Measurements from ENCODE around the gene RC3H2. TPM values are rescaled to one million over a fixed set of nuclear protein-coding genes. Genes with fewer than 3 reads are reported as not detected.

RC3H2 gene
- total and polyA plus RNA-seq, 2 of the 8 experiments (the other 6 are each of a cell fraction or from before 2014, with no cell fraction given) = 11.2 to 38.4 TPM

DNA sequence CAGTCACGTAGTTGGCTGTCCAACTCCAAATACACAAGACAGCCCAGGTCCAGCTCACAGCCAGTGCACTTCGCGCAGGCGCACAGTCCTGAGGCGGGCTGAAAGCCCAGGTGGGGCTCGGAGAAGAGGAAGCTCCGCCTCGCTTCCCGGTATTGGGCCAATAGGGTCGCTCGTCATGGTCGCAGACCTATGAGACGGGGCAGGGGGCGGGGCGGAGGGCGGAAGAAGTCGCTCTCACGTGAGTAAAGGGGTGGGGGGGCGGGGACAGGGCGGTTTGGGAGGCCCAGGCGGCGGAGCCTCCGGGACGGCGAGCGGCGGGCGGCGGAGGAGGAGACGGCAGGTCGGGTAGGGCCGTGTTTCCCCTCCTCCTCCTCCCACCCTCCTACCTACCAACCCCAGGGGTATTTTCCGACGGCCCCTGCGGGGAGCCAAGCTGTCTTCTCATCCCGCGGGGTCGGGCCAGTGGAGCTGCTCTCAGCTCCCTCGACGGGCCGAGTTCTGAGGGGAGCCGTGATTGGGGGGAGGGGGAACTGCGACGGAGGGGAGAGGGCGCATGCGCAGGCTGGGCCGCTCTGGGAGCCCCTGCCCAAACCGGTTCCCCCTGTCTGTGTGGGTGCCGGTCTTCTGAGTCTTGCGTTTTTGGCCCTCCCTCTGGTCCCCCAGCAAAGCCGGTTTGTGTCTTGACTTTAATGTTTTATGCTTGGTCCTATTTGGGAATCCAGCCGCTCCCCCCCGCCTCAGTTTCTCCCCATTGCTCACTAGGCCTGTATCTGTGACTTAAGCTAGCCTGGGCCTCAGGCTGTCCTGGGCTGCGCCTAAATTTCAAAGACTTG lies 35.8 kb upstream of the RC3H2 start, which contains the start of gene RABGAP1 (continued):
- TF ChIP-seq, protein P1, sequence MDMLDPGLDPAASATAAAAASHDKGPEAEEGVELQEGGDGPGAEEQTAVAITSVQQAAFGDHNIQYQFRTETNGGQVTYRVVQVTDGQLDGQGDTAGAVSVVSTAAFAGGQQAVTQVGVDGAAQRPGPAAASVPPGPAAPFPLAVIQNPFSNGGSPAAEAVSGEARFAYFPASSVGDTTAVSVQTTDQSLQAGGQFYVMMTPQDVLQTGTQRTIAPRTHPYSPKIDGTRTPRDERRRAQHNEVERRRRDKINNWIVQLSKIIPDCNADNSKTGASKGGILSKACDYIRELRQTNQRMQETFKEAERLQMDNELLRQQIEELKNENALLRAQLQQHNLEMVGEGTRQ (IDR thresholded peaks at IDR 0.05; ENCODE audit: low read length) = no peak
- peak; percentile 64 for TF ChIP-seq TBP (IDR thresholded peaks at IDR 0.05; ENCODE audit: low read depth, low read length)
- no peak for TF ChIP-seq RFX5 (IDR thresholded peaks at IDR 0.05; ENCODE audit: borderline replicate concordance, low read depth, low read length)
- peak; percentile 77 for TF ChIP-seq KDM4A (IDR thresholded peaks at IDR 0.05; ENCODE audit: low read depth, low read length, severe bottlenecking)
- TF ChIP-seq, protein P2, sequence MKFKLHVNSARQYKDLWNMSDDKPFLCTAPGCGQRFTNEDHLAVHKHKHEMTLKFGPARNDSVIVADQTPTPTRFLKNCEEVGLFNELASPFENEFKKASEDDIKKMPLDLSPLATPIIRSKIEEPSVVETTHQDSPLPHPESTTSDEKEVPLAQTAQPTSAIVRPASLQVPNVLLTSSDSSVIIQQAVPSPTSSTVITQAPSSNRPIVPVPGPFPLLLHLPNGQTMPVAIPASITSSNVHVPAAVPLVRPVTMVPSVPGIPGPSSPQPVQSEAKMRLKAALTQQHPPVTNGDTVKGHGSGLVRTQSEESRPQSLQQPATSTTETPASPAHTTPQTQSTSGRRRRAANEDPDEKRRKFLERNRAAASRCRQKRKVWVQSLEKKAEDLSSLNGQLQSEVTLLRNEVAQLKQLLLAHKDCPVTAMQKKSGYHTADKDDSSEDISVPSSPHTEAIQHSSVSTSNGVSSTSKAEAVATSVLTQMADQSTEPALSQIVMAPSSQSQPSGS (IDR thresholded peaks at IDR 0.05; ENCODE audit: low read length) = no peak
- TF ChIP-seq MAFK (IDR thresholded peaks at IDR 0.05; ENCODE audit: low read depth, low read length) = no peak
- peak; percentile 91 for TF ChIP-seq ASH2L (IDR thresholded peaks at IDR 0.05; ENCODE audit: low read length)
- TF ChIP-seq CBX5 (IDR thresholded peaks at IDR 0.05; ENCODE audit: low read depth, low read length) = no peak
- peak; percentile 77 for TF ChIP-seq NRF1 (IDR thresholded peaks at IDR 0.05; ENCODE audit: low read depth, low read length)
- TF ChIP-seq CHD2 (IDR thresholded peaks at IDR 0.05; ENCODE audit: low read length) = no peak
- no peak for TF ChIP-seq RNF2 (IDR thresholded peaks at IDR 0.05; ENCODE audit: borderline replicate concordance, low read depth, low read length, missing control alignments, poor library complexity, severe bottlenecking)
- TF ChIP-seq SUZ12 (IDR thresholded peaks at IDR 0.05; ENCODE audit: low read length) = no peak
- peak; percentile 84 for TF ChIP-seq TAF1 (IDR thresholded peaks at IDR 0.05; ENCODE audit: low read depth, low read length)
- TF ChIP-seq SRF (IDR thresholded peaks at IDR 0.05; ENCODE audit: low read depth, low read length) = no peak
- TF ChIP-seq RBBP5 (IDR thresholded peaks at IDR 0.05; ENCODE audit: borderline replicate concordance, low read depth, low read length) = peak; percentile 97; the same call in 1 of the 2 replicates
- TF ChIP-seq POLR2A (IDR thresholded peaks at IDR 0.05; ENCODE audit: control extremely low read depth in 1 of 2, low read depth in 2 of 2, low read length in 2 of 2) = peak; percentile 94 to 95
- TF ChIP-seq SIRT6 (IDR thresholded peaks at IDR 0.05; ENCODE audit: low read length) = no peak
- peak; percentile 65 for TF ChIP-seq TAF7 (optimal IDR thresholded peaks at IDR 0.05; ENCODE audit: borderline replicate concordance, low read depth, low read length)
- peak; percentile 90 for TF ChIP-seq POLR2AphosphoS5 (IDR thresholded peaks at IDR 0.05; ENCODE audit: low read depth, low read length)
- TF ChIP-seq YY1 (IDR thresholded peaks at IDR 0.05; ENCODE audit: low read depth, low read length) = no peak
- TF ChIP-seq BACH1 (IDR thresholded peaks at IDR 0.05; ENCODE audit: low read length) = peak; percentile 39; the same call in 1 of the 2 replicates
- no peak for TF ChIP-seq SIX5 (IDR thresholded peaks at IDR 0.05; ENCODE audit: low read depth, low read length)
- TF ChIP-seq TEAD4 (IDR thresholded peaks at IDR 0.05; ENCODE audit: low read depth, low read length) = no peak
